Mucosa of descending colon (tissue), 3 donors: ENCODE data around the gene C1orf216. TPM values are rescaled to one million over a fixed set of nuclear protein-coding genes. Genes with fewer than 3 reads are reported as not detected.

Experiments
- ATAC-seq: fragments of 200-7000 bp; cut with Tn5 transposase; one replicate; pipeline ENCODE4 v1.9.1; 2020; ENCODE audit warnings: mild to moderate bottlenecking, moderate library complexity
- DNase-seq, 3 donors: peaks; one replicate each; pipeline ENCODE4 v3.0.0-alpha.2; 2020
- H3K36me3 ChIP-seq: fragments of 200-600 bp; one replicate; pipeline ENCODE4 v1.8.0; 2021; ENCODE audit warnings: low read depth, mild to moderate bottlenecking
- H3K4me1 ChIP-seq: fragments of 200-600 bp; one replicate; pipeline ENCODE4 v1.8.0; 2021; ENCODE audit warnings: low read depth, mild to moderate bottlenecking
- H3K4me3 ChIP-seq: fragments of 200-600 bp; one replicate; pipeline ENCODE4 v1.8.0; 2021; ENCODE audit warnings: mild to moderate bottlenecking
- H3K9me3 ChIP-seq: fragments of 200-600 bp; one replicate; pipeline ENCODE4 v1.8.0; 2021; ENCODE audit warnings: mild to moderate bottlenecking
- CTCF ChIP-seq: fragments of 200-600 bp; IDR thresholded peaks from one replicate; pipeline ENCODE4 v1.8.0; 2022; ENCODE audit warnings: antibody characterized with exemption, mild to moderate bottlenecking
- intact Hi-C, 2 donors: fragments of 100-400 bp; cut with DNase I in 1 of 2; cut with micrococcal nuclease in 1 of 2; formaldehyde crosslinking; loops; one replicate each; pipeline versions ENCODE4 v1.11.0 to v1.11.1; 2022; cut with DNase I, micrococcal nuclease
- total RNA-seq, 3 donors: library from RNA; stranded (reverse); fragmentation: NEBNext Ultra II Directional in 2 of 3; extraction: Animal tissue kit (Norgen Biotek cat#: 25700) in 2 of 3; gene quantifications; one replicate each; pipeline versions ENCODE4 v1.2.1 to v1.2.4, GENCODE V29; 2021 to 2023
- donor health status: DM: no; HTN: no; CAD: no; lungs with moderate emphysema.
- donor health status: DM: no; HTN: no; CAD: no.
- donor health status: DM: no; HTN: yes; CAD: no.

C1orf216 gene
- total RNA-seq, 3 donors from 2014 or later: 0.87 to 23.1 (median 3.9) TPM

DNA sequence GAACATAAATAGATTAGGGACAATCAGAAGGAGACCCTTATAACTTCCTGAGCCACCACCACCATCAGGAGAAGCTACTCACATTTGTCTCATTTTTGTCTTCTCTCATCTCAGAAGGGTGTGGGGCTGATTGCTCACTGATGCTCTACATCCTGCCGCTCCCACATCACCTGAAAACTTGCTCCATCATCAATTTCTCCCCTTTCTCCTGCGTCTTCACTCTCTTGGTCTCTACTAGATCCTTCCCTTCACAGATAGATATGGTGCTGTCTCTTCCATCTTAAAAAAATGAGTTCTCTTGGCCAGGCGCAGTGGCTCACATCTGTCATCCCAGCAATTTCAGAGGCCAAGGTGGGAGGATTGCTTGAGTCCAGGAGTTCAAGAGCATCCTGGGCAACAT is 38.4 kb downstream of the C1orf216 start:
- Histone ChIP-seq H3K4me1 (no peaks in the 10 kb centered on the region), H3K9me3 (no peaks in the 10 kb centered on the region), H3K4me3 (no peak overlapping the region), H3K36me3 (no peaks in the 10 kb centered on the region)
- intact Hi-C loops: no loop called here
- DNase-seq: no peak
- no peak for TF ChIP-seq CTCF
- no peak for ATAC-seq

DNA sequence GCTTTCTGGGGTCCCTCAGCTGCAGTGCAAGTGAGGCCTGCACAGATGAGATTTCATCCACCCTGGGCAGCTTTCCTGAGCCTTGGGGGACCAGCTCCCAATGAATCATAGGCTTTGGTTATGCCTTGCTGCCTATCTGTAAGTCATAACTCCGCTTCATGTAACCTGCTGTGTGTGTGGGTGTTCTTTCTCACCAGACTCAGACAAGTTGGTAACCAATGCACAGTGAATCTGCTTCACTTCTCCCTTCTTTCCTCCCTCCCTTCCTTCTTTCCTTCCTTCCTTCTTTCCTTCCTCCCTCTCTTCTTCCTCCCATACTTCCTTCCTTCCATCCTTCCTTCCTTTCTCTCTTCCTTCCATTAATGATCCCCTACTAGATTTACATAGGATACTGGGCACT is 42.9 kb downstream of the C1orf216 start:
- no peak for TF ChIP-seq CTCF
- H3K4me3 ChIP-seq: no peak overlapping the region
- no peaks in the 10 kb centered on the region for H3K4me1 ChIP-seq
- H3K9me3 ChIP-seq: no peaks in the 10 kb centered on the region
- ATAC-seq (no peak), DNase-seq (no peak)
- H3K36me3 ChIP-seq: no peaks in the 10 kb centered on the region
- intact Hi-C loops: no loop called here

DNA sequence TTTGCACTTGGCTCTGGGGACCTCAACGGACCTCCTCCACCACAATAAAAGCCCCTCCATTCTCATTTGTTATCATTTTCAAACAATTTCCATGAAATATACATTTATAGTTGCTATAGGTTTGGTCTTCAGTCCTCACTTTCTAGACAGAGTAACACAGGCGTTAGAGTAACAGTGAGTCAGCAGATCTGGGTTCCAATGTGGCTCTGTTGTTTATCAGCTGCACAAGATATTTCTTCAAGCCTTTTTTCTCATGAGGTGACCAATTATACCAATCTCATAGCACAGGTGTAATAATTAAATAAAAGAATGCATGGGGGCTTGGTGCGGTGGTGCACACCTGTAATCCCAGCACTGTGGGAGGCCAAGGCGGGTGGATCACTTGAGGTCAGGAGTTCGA is 44.6 kb downstream of the C1orf216 start:
- no peak for TF ChIP-seq CTCF
- no peak for ATAC-seq
- H3K4me3 ChIP-seq: no peak overlapping the region
- H3K36me3 ChIP-seq: no peaks in the 10 kb centered on the region
- no peaks in the 10 kb centered on the region for H3K9me3 ChIP-seq
- no peaks in the 10 kb centered on the region for H3K4me1 ChIP-seq
- DNase-seq: no peak
- intact Hi-C loops: no loop called here

DNA sequence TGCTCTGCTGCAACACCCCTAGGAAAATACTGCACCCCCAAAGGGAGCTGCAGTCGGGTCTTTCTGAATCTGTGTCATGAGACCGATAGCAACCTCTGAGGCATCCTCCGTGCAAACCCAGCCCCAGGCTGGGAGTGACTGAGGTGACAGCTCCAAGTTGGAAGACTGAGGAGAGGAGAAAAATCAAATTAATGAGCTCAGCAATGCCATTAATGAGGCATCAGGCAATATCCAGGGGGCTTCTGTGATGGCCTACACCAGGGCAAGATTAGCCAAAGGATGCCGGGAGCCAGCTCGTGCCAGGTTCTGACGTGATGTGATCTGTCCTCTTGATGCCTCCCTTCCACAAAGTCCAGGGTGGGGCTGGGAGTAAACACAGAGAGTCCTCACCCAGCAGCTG is 46.6 kb downstream of the C1orf216 start:
- DNase-seq (no peak), ATAC-seq (no peak)
- intact Hi-C loops: no loop called here
- Histone ChIP-seq H3K9me3 (no peaks in the 10 kb centered on the region), H3K4me3 (no peak overlapping the region), H3K4me1 (no peaks in the 10 kb centered on the region), H3K36me3 (no peaks in the 10 kb centered on the region)
- no peak for TF ChIP-seq CTCF

GRCh38 chr1:35668506-35668905 is 50.2 kb downstream of the C1orf216 start:
- Histone ChIP-seq H3K36me3 (no peaks in the 10 kb centered on the region), H3K4me1 (no peaks in the 10 kb centered on the region), H3K4me3 (no peak overlapping the region), H3K9me3 (no peaks in the 10 kb centered on the region)
- TF ChIP-seq CTCF: no peak
- intact Hi-C loops: no loop called here
- ATAC-seq (no peak), DNase-seq (no peak)

DNA sequence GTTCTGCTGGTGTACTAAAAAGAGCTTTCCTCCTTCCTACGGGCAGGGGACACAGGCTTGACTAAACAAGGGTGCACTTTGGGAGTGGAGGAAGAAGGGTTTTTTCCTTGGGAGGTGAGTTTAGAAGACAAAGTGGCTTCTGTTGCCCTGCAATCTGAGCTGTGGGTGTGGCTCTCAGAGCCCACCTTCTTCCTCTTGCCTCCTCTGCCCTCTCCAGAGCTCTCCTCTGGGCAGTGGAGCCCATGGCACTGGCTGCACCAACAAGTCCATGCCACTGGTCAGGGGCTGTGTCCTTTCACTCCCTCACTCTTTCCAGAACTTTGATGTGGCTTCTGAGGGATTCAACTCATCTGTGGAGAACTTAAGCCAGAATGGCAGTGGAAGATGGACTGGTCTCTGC is 51.8 kb downstream of the C1orf216 start:
- no peaks in the 10 kb centered on the region for H3K9me3 ChIP-seq
- no peaks in the 10 kb centered on the region for H3K36me3 ChIP-seq
- no peaks in the 10 kb centered on the region for H3K4me1 ChIP-seq
- no peak for TF ChIP-seq CTCF
- no peak for DNase-seq
- ATAC-seq: no peak
- intact Hi-C loops: no loop called here
- H3K4me3 ChIP-seq: no peak overlapping the region
